GM19455 (cell line): ENCODE data around the gene RNASEL.

Experiments
- ATAC-seq: cut with Tn5 transposase; IDR thresholded peaks from one replicate; pipeline ENCODE4 v1.9.1; 2021; ENCODE audit not compliant: unreplicated experiment

RNASEL gene

GRCh38 chr1:182622901-182623528 lies 34.0 kb upstream of the RNASEL start:
- ATAC-seq, result peak; percentile 59

- no peak for ATAC-seq
Observed at GRCh38 chr1:182621906-182622305, 32.9 kb upstream of the RNASEL start.

DNA sequence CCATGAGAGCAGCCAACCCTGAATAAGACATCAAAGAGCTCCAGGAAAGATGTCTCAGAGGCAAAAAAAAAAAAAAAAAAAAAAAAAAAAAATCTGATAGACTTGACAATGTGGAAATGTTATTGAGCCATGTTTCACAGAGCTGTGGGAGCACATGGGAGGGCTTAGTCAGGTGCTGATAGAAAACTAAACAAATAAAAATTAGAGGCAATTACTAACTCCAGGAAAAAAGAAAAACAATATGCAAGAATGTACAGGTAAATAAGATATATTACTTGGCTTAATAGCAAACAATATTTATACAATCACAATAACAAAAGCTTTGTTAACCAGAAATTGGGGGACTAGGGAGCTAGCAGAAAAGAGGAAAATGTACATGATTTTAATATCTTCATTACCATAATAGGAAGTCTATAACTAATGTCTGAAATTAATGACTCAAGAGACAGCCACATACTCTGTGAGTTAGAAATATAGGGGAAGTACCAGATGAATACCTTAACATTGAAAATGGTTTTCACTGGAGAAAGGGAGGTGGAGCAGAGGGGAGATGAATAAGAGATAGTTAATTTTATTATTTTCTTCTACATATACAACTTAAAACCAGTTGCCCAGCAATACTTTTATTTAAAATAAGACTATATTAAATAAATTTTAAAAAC lies 32.0 kb upstream of the RNASEL start:
- no peak for ATAC-seq

DNA sequence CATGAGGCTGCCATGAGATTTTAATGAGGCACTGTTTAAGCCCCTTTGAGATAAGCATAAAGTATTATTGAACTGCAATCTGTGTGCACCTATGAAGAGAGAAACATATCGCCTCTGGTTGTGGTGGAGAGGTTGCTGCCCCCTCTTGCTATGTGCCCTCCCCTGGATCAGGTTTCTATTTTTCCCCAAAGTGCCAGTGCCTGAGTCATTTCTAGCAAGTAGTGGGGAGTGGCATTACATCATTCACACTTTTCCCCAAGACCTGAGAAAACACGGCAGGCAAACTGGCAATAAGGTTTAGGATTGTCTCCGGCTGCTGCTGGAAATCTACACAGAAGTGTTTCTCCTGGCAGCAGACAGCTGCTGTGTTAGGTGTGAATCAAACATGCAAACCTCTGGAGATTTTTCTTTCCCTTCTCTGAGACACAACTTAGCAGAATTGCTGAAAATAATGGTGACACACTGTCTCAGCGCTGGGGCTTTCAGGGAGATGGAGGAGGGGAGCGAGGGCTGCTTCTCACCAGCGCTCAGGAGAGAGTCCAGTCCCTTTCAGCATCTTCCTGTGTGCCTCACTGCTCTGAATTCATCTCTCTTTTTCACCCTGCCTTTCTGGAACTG lies 28.8 kb upstream of the RNASEL start:
- ATAC-seq, result no peak

- no peak for ATAC-seq
Observed at GRCh38 chr1:182617014-182617429, 28.0 kb upstream of the RNASEL start.

GRCh38 chr1:182616130-182617013 lies 27.3 kb upstream of the RNASEL start:
- ATAC-seq, result peak; percentile 71

GRCh38 chr1:182615468-182616129 lies 26.5 kb upstream of the RNASEL start:
- ATAC-seq, result peak; percentile 14

DNA sequence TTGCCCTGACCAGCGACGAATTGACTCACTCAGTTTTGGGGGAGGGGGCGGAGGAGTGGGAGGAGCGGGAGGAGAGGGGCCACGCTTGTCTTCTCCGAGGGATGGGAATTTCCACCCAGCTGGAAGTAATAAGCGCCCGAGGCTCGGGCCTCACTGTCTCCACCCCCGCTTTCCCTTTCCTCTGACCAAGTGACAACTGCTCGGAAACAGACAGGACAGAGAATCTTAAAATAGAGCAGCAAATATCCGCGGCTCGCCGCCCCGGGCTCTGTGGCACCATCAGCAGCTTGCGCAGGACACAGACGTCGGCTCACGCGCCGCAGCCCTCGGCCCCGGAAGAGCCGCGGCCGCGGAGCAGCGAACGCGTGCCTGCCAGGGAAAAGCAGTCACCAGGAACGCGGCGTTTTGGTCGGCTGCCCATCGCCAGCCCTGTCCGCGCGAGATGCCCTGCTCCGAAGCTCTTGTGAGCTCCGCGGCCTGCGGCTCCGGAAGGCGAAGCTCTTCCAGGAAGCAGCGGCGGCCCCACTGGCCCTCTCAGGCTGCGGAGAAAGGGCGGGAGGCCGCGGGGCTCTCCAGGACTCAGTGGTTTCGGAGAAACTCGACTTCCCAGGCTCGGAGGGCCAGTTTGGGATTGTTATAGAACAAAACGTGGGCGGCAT lies 25.9 kb upstream of the RNASEL start:
- ATAC-seq, result peak; percentile 38

- ATAC-seq, result no peak
Observed at GRCh38 chr1:182611787-182612186, 22.7 kb upstream of the RNASEL start.

DNA sequence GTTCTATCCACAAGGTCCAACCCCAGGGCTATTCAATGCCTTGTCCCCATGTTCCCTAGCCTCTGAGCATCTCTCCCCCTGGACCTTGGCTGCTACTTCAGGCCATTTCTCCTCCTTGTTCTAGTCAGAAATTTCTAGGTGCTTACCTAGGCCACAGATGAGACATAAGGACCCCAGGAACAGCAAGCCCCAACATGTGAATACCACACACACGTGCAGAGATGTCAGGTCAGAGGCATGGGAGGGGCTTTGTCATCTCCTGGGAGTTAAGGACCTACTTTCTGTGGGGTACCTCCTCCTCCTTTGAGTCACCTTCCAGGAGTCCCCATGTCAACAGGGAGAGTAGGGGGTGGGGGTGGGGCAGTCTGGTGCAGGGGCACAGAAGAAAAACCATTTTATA lies 22.3 kb upstream of the RNASEL start:
- no peak for ATAC-seq

GRCh38 chr1:182610606-182611194 lies 21.6 kb upstream of the RNASEL start:
- no peak for ATAC-seq

DNA sequence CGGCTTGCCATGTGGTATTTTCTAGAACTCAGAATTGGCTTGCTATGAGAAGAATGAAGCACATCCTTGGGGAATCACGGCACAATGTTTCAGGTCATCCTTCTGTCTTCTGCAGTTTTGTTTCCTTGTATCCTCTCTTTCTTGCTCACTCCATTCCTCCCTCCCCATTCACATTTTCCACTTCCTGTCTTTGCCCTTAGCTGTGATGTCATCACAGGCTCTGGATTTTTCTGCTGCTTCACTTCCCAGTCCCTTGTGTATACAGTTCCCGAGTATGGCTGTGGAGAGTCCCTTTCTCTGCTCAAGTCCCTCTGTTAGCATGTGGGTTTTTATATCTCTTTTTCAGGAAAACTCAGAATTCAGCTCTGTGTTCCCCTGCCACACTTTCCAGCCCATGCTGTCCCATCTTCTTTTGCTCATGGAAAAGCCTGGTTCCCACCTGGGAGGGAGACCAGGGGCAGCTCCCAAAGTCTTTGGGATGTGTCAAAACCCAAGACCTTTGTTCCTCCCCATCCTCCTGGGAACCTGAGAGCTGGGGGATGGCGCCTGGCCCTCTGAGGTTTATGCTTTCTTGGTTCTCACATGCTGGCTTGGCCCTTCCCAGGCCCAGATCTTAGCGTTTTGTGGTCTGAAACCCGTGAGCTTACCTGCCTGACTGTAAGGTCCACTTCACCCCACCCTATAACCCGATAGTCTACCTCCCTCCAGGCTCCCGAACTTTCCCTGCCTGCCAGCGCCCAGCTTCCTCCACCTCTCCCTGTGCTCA lies 20.0 kb upstream of the RNASEL start:
- no peak for ATAC-seq

DNA sequence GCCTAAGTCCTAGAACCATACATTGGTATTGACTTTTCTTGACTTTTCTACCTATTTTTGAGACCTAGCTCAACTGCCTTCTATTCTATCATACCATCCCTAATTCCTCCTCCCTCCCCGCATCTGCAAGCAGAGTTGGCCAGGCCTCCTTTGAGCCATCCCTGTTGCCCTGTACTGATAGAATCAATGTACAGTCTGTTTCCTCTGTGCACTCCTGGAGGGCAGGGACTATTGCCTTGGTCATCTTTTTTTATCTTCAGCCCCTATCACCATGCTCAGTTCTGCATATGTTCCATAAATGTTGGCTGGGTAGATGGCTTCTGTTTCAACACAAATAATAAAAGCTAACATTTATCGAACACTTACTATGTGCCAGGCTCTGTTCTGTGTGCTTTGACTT lies 19.2 kb upstream of the RNASEL start:
- ATAC-seq, result no peak

GRCh38 chr1:182607566-182607965 lies 18.5 kb upstream of the RNASEL start:
- ATAC-seq, result no peak

GRCh38 chr1:182604175-182605164 lies 15.4 kb upstream of the RNASEL start, which contains the start of gene RGS16:
Gene RGS16, minus strand, starts transcription at chr1:182604389. Its CDS starts 130 bp downstream, at chr1:182604259.
- ATAC-seq, result peak; percentile 90

DNA sequence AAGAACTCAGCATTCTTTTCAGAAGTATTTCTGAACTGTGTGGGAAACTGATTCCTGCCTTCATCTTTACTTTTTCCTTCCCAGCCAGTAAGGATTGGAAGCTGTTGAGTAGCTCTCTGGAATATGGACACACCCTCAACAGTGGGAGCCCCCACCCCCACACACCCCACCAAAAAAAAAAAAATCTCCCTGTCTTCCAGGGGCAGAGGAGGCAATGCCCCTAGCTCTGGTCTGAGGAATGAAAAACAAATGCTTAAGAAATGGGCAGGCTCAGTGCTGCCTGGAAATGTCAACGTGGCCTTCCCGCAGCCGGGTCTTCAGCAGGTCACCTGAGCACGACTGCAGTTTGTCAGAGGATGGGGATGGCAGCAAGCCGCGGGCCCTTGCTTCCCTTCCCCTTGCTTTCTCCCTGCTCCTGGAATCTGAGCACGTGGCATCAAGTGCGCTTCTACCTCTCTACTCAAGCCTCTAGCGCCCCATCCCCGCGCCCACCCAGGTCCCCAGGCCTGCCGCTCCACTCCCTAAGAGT lies 14.7 kb upstream of the RNASEL start:
- ATAC-seq, result peak; percentile 23

GRCh38 chr1:182602935-182603645 lies 14.0 kb upstream of the RNASEL start:
- ATAC-seq, result no peak
